Heart left ventricle (tissue), 13 donors: ENCODE data around the gene FLCN.

Experiments used
- POLR2A ChIP-seq, 2 donors: fragments of 450-650 bp; IDR thresholded peaks; one replicate each; pipeline ENCODE4 v1.6.1; 2017; ENCODE audit warnings: antibody characterized with exemption in 2 of 2, mild to moderate bottlenecking in 2 of 2, moderate library complexity in 2 of 2
- TF ChIP-seq, protein P1 (sequence below), 12 donors: fragments of 200-600 bp; sonication (generic) in 4 of 12; IDR thresholded peaks; one replicate each; pipeline versions ENCODE4 v1.5.0 to v1.8.0; 2018 to 2022; ENCODE audit warnings: antibody characterized with exemption in 12 of 12, mild to moderate bottlenecking in 5 of 12
- donor health status: ischemic (EF 13 %, LVEDD 7.1; RV severe dilation, severe dysfunction).
- donor health status: DM: no; HTN: yes; CAD: no.
- donor health status: DM: no; HTN: no; CAD: no.
- donor health status: ischemic (EF 25% LVEDD 6.9; RV normal size, moderate dysfunction).
- donor health status: ischemic (EF 25% LVEDD 5.7; RV mildly dilated, moderate dysfunction).
- donor health status: ischemic (EF 35%, LVEDD 5.7; RV mildly dilated, moderate dysfunction).
- donor health status: nonischemic (EF 11% LVEDD 7.7; RV severe dilation, severe dysfunction).
- donor health status: DM: yes; HTN: yes; CAD: no.
- donor health status: PGD.
- donor health status: ischemic (EF 29% LVEDD 5.4; RV normal size, mild dysfunction).
- donor health status: nonischemic (EF 23%, LVEDD 6.1; RV moderate dilation, normal function).

DNA sequence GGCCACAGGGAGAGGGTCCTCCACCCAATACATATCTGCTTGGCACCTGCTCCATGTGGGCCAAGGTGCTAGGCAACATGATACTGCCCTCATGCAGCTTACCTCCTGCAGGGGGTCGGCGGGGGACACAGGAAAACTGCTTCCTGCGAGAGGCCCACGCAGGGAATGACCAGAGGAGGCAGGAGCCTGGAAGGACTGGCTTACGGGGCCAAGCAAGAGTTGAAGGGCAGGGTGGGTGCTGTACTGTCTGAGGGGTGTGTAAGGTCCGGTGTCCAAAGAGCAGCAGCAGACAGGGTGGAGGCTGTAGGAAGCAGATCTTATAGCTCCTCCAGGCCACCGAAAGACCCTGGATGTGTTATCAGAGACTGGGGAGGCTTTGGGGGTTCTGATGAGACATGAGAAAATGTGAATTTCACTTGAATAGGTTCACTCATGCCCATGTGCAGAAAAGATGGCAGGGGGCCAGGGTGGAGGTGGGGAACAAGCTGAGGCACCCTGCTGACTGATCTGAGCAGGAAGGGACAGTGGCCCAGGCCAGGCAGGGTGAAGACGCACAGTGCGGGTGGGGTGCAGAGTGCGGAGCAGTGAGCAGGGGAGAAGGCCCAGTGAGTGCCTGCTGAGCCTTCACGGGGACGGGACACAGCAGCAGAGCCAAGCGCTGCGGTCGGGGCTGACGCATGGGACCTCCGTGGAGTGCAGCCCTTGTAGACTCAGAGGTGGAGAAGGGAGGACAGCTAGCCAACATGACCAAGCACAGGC lies 8.3 kb downstream of the FLCN start:
- TF ChIP-seq, protein P1, sequence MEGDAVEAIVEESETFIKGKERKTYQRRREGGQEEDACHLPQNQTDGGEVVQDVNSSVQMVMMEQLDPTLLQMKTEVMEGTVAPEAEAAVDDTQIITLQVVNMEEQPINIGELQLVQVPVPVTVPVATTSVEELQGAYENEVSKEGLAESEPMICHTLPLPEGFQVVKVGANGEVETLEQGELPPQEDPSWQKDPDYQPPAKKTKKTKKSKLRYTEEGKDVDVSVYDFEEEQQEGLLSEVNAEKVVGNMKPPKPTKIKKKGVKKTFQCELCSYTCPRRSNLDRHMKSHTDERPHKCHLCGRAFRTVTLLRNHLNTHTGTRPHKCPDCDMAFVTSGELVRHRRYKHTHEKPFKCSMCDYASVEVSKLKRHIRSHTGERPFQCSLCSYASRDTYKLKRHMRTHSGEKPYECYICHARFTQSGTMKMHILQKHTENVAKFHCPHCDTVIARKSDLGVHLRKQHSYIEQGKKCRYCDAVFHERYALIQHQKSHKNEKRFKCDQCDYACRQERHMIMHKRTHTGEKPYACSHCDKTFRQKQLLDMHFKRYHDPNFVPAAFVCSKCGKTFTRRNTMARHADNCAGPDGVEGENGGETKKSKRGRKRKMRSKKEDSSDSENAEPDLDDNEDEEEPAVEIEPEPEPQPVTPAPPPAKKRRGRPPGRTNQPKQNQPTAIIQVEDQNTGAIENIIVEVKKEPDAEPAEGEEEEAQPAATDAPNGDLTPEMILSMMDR (IDR thresholded peaks at IDR 0.05) = no peak
- no peak for TF ChIP-seq POLR2A (IDR thresholded peaks at IDR 0.05)
